Peyer's patch (tissue), 4 donors: ENCODE results near the gene AKAP6.

Experiments
- POLR2A ChIP-seq, 2 donors: fragments of 450-650 bp; IDR thresholded peaks; one replicate each; pipeline ENCODE4 v1.5.1; 2017; ENCODE audit warnings: antibody characterized with exemption in 2 of 2, mild to moderate bottlenecking in 2 of 2, moderate library complexity in 2 of 2
- TF ChIP-seq, protein P1 (sequence below), 6 experiments: fragments of 450-650 bp in 4 of 6; fragments of 200-600 bp in 2 of 6; sonication (generic) in 1 of 6; IDR thresholded peaks; one replicate each; pipeline ENCODE4 v1.5.1; 2017 to 2019; ENCODE audit warnings: antibody characterized with exemption in 6 of 6, mild to moderate bottlenecking in 3 of 6, moderate library complexity in 1 of 6

DNA sequence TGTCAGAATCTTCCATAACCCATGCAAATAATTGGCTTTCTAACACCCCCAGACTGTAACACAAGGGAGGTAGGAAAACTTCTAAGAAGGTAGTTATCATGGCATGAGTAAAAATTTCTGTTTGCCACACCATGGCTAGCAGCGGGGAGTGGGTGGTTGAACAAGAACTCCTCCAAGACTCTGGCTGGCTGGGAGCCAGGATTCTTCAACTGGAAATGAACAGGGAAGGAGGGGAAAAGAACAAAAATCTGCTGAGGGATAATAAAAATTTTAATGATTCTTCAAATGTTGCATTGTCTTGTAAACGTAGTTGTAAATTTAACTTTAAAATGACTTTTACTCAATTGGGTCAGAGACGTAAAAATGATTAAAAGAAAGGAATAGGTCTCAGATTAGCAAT lies 78.9 kb downstream of the AKAP6 start:
- TF ChIP-seq, protein P1, sequence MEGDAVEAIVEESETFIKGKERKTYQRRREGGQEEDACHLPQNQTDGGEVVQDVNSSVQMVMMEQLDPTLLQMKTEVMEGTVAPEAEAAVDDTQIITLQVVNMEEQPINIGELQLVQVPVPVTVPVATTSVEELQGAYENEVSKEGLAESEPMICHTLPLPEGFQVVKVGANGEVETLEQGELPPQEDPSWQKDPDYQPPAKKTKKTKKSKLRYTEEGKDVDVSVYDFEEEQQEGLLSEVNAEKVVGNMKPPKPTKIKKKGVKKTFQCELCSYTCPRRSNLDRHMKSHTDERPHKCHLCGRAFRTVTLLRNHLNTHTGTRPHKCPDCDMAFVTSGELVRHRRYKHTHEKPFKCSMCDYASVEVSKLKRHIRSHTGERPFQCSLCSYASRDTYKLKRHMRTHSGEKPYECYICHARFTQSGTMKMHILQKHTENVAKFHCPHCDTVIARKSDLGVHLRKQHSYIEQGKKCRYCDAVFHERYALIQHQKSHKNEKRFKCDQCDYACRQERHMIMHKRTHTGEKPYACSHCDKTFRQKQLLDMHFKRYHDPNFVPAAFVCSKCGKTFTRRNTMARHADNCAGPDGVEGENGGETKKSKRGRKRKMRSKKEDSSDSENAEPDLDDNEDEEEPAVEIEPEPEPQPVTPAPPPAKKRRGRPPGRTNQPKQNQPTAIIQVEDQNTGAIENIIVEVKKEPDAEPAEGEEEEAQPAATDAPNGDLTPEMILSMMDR (IDR thresholded peaks at IDR 0.05) = no peak
- no peak for TF ChIP-seq POLR2A (IDR thresholded peaks at IDR 0.05)
